ENCODE results near the gene KCNJ3.

- TF ChIP-seq EZH2 (IDR thresholded peaks at IDR 0.05) = no peak
- TF ChIP-seq FOXP2 (optimal IDR thresholded peaks at IDR 0.05; ENCODE audit: control extremely low read depth, extremely low read length, insufficient read depth) = no peak
- TF ChIP-seq POLR2AphosphoS5 (IDR thresholded peaks at IDR 0.05; ENCODE audit: borderline replicate concordance, low read depth, low read length) = no peak
These were observed 24.8 kb upstream of the KCNJ3 start for GRCh38 chr2:154673694-154674093.

Data from SK-N-MC (cell line).